HG03354 (cell line): ENCODE data around the gene ANAPC5.

ENCODE experiments used
- ATAC-seq: cut with Tn5 transposase; IDR thresholded peaks from one replicate; pipeline ENCODE4 v1.9.1; 2021; ENCODE audit warnings: mild to moderate bottlenecking; ENCODE audit not compliant: unreplicated experiment, poor library complexity, severe bottlenecking

Gene ANAPC5

GRCh38 chr12:121273364-121273896 lies 78.8 kb downstream of the ANAPC5 start:
- no peak for ATAC-seq

- ATAC-seq, result no peak
These were observed 84.4 kb downstream of the ANAPC5 start for GRCh38 chr12:121267822-121268221.

GRCh38 chr12:121264951-121265515 lies 87.2 kb downstream of the ANAPC5 start:
- no peak for ATAC-seq

- ATAC-seq, result no peak
These were observed 88.1 kb downstream of the ANAPC5 start for GRCh38 chr12:121264135-121264534.

- ATAC-seq, result no peak
These were observed 88.8 kb downstream of the ANAPC5 start for GRCh38 chr12:121263206-121263935.

- ATAC-seq, result no peak
These were observed 90.8 kb downstream of the ANAPC5 start for GRCh38 chr12:121261398-121261797.

GRCh38 chr12:121260091-121260490 lies 92.1 kb downstream of the ANAPC5 start:
- ATAC-seq, result no peak

GRCh38 chr12:121259074-121259473 lies 93.1 kb downstream of the ANAPC5 start:
- no peak for ATAC-seq
